C4-2B (cell line): Measurements from ENCODE around the gene SOBP.

Source experiments
- CTCF ChIP-seq: fragments of 450-650 bp; conservative IDR thresholded peaks from 2 replicates; pipeline ENCODE4 v1.5.1; 2017; ENCODE audit warnings: mild to moderate bottlenecking
- ZFX ChIP-seq: fragments of 450-650 bp; IDR thresholded peaks from 2 replicates; pipeline ENCODE4 v1.6.1; 2017

- TF ChIP-seq CTCF = no peak
- no peak for TF ChIP-seq ZFX
Measured at GRCh38 chr6:107584726-107585125, 94.8 kb downstream of the SOBP start.
